Smooth muscle cell (in vitro differentiated cells): Measurements from ENCODE around the gene EFCAB6. TPM values are rescaled to one million over a fixed set of nuclear protein-coding genes. Genes with fewer than 3 reads are reported as not detected.
A peak's percentile ranks its signal among the peaks of the same experiment; 100 is the strongest.

Experiments
- DNase-seq: peaks from one replicate; lab custom pipeline; 2025; ENCODE audit not compliant: unreplicated experiment; lab: John Stamatoyannopoulos, UW
- H2AFZ ChIP-seq: fragments of 200-600 bp; sonication (generic); 2 replicates; pipeline ENCODE4 v1.6.0; 2016; ENCODE audit warnings: antibody characterized with exemption, low read depth, mild to moderate bottlenecking
- H3F3A ChIP-seq: fragments of 200-600 bp; sonication (generic); 2 replicates; pipeline ENCODE4 v1.6.0; 2017; ENCODE audit warnings: antibody characterized with exemption, low read depth
- H3K27ac ChIP-seq: fragments of 200-600 bp; sonication (generic); 2 replicates; pipeline ENCODE4 v1.5.1; 2016; ENCODE audit warnings: low read depth, mild to moderate bottlenecking
- H3K27me3 ChIP-seq: fragments of 200-600 bp; sonication (generic); 2 replicates; pipeline ENCODE4 v1.6.1; 2016; ENCODE audit warnings: low read depth, mild to moderate bottlenecking
- H3K36me3 ChIP-seq: fragments of 200-600 bp; sonication (generic); 2 replicates; pipeline ENCODE4 v1.5.1; 2016; ENCODE audit warnings: low read depth
- H3K4me1 ChIP-seq: fragments of 200-600 bp; sonication (generic); 2 replicates; pipeline ENCODE4 v1.5.1; 2016; ENCODE audit warnings: low read depth
- H3K4me2 ChIP-seq: fragments of 200-600 bp; sonication (generic); 2 replicates; pipeline ENCODE4 v1.6.0; 2016; ENCODE audit warnings: mild to moderate bottlenecking
- H3K4me3 ChIP-seq: fragments of 200-600 bp; sonication (generic); 2 replicates; pipeline ENCODE4 v1.5.1; 2016; ENCODE audit warnings: mild to moderate bottlenecking
- H3K79me2 ChIP-seq: fragments of 200-600 bp; sonication (generic); 2 replicates; pipeline ENCODE4 v1.6.0; 2016; ENCODE audit warnings: low read depth, mild to moderate bottlenecking
- H3K9ac ChIP-seq: fragments of 200-600 bp; sonication (generic); 2 replicates; pipeline ENCODE4 v1.6.0; 2016; ENCODE audit warnings: low read depth
- H3K9me3 ChIP-seq: fragments of 200-600 bp; sonication (generic); replicated peaks from 2 replicates; pipeline ENCODE4 v1.5.1; 2016; ENCODE audit warnings: low read depth
- H4K20me1 ChIP-seq: fragments of 200-600 bp; sonication (generic); 2 replicates; pipeline ENCODE4 v1.6.0; 2016; ENCODE audit warnings: low read depth
- WGBS: methylation state at CpG from one replicate; pipeline ENCODE4 v1.1.7; 2016; ENCODE audit warnings: low lambda C conversion rate; 5-methylcytosine and 5-hydroxymethylcytosine counted together
- polyA plus RNA-seq: library from polyadenylated mRNA; unstranded; fragments of >200 nt; fragmentation: Nextera tagmentation; extraction: Ambion mirVana; gene quantifications from 2 replicates; pipeline ENCODE4 v1.2.1, GENCODE V29; 2016
- total RNA-seq: library from RNA; depleted of rRNA; stranded (reverse); fragments of >200 nt; gene quantifications from 2 replicates; pipeline ENCODE4 v1.2.3, GENCODE V29; 2014
- TF ChIP-seq, protein P1 (sequence below): fragments of 200-600 bp; sonication (generic); IDR thresholded peaks from 2 replicates; pipeline ENCODE4 v1.5.1; 2017; ENCODE audit warnings: borderline replicate concordance, mild to moderate bottlenecking, antibody characterized with exemption; ENCODE audit not compliant: insufficient read depth, poor library complexity, severe bottlenecking

Gene EFCAB6
- total and polyA plus RNA-seq, 2 experiments from 2014 or later: 0.80 to 2.9 TPM

GRCh38 chr22:43733138-43733537, 79.0 kb downstream of the EFCAB6 start:
- Histone ChIP-seq H3F3A (no peaks in the 10 kb centered on the region), H3K4me1 (no peaks in the 10 kb centered on the region), H3K4me3 (no peak overlapping the region), H3K9ac (no peak overlapping the region), H3K9me3 (no peaks in the 10 kb centered on the region), H3K79me2 (no peaks in the 10 kb centered on the region), H2AFZ (no peak overlapping the region), H3K36me3 (no peaks in the 10 kb centered on the region), H3K4me2 (no peak overlapping the region), H3K27me3 (no peaks in the 10 kb centered on the region), H4K20me1 (no peaks in the 10 kb centered on the region), H3K27ac (no peak overlapping the region)
- 64% methylated on average over 2 of the region's 2 CpGs for WGBS
- TF ChIP-seq, protein P1, sequence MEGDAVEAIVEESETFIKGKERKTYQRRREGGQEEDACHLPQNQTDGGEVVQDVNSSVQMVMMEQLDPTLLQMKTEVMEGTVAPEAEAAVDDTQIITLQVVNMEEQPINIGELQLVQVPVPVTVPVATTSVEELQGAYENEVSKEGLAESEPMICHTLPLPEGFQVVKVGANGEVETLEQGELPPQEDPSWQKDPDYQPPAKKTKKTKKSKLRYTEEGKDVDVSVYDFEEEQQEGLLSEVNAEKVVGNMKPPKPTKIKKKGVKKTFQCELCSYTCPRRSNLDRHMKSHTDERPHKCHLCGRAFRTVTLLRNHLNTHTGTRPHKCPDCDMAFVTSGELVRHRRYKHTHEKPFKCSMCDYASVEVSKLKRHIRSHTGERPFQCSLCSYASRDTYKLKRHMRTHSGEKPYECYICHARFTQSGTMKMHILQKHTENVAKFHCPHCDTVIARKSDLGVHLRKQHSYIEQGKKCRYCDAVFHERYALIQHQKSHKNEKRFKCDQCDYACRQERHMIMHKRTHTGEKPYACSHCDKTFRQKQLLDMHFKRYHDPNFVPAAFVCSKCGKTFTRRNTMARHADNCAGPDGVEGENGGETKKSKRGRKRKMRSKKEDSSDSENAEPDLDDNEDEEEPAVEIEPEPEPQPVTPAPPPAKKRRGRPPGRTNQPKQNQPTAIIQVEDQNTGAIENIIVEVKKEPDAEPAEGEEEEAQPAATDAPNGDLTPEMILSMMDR: no peak
- DNase-seq: no peak

DNA sequence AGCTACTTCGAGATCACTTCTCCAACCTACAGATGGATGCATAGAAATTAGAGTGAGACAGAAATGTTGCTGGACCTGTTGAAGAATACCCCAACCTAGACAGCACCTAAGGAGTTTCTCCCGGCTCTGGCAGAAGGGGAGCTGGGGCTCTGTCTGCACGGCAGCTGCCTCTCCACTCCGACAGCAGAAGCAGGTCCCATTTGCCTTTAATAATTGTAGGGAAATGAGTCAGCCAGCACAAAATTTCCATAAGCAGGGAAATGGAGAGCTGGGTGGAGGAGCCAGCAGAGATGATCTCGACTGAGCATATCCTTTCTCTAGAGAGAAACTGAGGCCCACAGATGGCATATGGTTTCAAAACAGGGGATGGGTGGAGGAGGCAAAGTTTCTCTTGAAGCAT, 80.1 kb downstream of the EFCAB6 start:
- Histone ChIP-seq H3K9me3 (no peaks in the 10 kb centered on the region), H2AFZ (no peak overlapping the region), H3K36me3 (no peaks in the 10 kb centered on the region), H3K4me3 (no peak overlapping the region), H3F3A (peaks cover under 1% of the 10 kb centered on the region), H3K27ac (no peak overlapping the region), H3K9ac (no peak overlapping the region), H3K4me1 (no peaks in the 10 kb centered on the region), H4K20me1 (no peaks in the 10 kb centered on the region), H3K4me2 (no peak overlapping the region), H3K79me2 (no peaks in the 10 kb centered on the region), H3K27me3 (no peaks in the 10 kb centered on the region)
- TF ChIP-seq, protein P1: no peak
- no peak for DNase-seq
- 40% methylated on average over 5 of the region's 5 CpGs for WGBS

DNA sequence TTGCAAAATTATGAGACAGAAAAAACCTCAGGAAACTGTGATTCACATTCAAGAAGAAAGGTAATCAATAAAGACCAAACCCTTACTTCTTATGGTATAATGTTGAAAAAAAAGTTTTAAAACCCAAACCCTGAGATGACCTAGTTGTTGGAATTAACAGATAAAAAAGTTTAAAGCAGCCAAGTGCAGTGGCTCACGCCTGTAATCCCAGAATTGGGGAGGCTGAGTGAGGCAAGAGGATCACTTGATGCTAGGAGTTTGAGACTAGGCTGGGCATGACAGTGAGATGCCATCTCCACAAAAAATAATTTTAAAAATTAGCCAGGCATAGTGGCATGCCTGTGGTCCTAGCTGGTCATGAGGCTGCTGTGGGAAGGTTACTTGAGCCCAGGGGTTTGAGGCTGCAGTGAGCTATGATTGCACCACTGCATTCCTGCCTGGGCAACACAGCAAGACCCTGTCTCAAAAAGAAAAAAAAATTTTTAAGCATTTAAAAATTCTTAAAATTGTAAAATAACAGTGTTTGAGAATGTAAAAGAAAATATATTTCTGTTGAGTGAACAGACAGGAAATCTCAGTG, 85.1 kb downstream of the EFCAB6 start:
- no peaks in the 10 kb centered on the region for H3K79me2 ChIP-seq

More for the DNA sequence above, 85.1 kb downstream of the EFCAB6 start:
- H3K27me3 ChIP-seq: no peaks in the 10 kb centered on the region
- H3K4me1 ChIP-seq: peaks cover 7% of the 10 kb centered on the region
- H4K20me1 ChIP-seq: no peaks in the 10 kb centered on the region
- no peaks in the 10 kb centered on the region for H3K9me3 ChIP-seq
- H3K27ac ChIP-seq: peak overlapping the region; percentile 25
- peaks cover 12% of the 10 kb centered on the region for H3F3A ChIP-seq
- no peak for DNase-seq
- 63% methylated on average over 1 of the region's 1 CpG for WGBS
- no peak overlapping the region for H3K9ac ChIP-seq
- no peak overlapping the region for H3K4me3 ChIP-seq
- H3K36me3 ChIP-seq: no peaks in the 10 kb centered on the region
- TF ChIP-seq, protein P1: no peak
- no peak overlapping the region for H2AFZ ChIP-seq
- peak overlapping the region; percentile 66 for H3K4me2 ChIP-seq
